NCI-H1417 (cell line): Measurements from ENCODE around the gene ZNF80.
"Not testable (repeated sequence)": the region's sequence is repeated elsewhere in the genome, so short reads cannot be mapped to it uniquely, and the experiment has no call there.

Source experiments
- DNase-seq, 3 experiments: peaks; one replicate each; lab custom pipeline; 2025; lab: John Stamatoyannopoulos, UW

The ZNF80 gene

DNA sequence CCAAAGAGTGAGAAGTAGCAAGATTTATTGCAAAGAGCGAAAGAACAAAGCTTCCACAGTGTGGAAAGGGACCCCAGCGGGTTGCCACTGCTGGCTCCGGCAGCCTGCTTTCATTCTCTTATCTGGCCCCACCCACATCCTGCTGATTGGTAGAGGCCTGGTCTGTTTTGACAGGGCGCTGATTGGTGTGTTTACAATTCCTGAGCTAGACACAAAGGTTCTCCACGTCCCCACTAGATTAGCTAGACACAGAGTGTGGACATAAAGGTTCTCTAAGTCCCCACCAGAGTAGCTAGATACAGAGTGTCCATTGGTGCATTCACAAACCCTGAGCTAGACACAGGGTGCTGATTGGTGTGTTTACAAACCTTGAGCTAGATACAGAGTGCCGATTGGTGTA is at the start of gene ZNF80:
Gene ZNF80, minus strand, starts transcription at position 101 of the 400 bp plus-strand sequence. CDS start 504 bp downstream, outside the sequence.
- DNase-seq: not testable (repeated sequence)

DNA sequence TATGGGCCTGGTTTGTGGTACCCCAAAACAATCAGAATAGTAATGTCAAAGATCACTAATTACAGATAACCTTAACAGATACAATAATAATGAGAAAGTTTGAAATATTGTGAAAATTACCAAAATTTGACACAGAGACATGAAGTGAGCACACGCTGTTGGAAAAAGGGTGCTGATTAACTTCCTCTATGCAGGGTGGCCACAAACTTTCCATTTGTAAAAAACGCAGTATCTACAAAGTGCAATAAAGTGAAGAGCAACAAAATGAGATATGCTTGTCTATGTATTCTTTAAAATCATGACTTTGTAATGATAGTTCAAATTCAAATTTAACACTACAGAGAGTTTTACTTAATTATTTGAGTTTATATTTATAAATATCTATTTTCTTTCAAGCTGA is 48.9 kb upstream of the ZNF80 start:
- no peak for DNase-seq

- no peak for DNase-seq
Measured at GRCh38 chr3:114285648-114286230, 48.4 kb upstream of the ZNF80 start.

GRCh38 chr3:114284644-114285043 is 47.3 kb upstream of the ZNF80 start:
- DNase-seq: no peak

DNA sequence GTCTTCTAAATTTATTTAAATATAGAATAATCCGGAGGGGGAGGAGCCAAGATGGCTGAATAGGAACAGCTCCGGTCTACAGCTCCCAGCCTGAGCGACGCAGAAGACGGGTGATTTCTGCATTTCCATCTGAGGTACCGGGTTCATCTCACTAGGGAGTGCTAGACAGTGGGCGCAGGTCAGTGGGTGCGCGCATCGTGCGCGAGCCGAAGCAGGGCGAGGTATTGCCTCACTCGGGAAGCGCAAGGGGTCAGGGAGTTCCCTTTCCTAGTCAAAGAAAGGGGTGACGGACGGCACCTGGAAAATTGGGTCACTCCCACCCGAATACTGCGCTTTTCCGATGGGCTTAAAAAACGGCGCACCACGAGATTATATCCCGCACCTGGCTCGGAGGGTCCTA is 39.5 kb upstream of the ZNF80 start:
- DNase-seq: not testable (repeated sequence)

- DNase-seq: no peak
Measured at GRCh38 chr3:114274929-114275328, 37.6 kb upstream of the ZNF80 start.

DNA sequence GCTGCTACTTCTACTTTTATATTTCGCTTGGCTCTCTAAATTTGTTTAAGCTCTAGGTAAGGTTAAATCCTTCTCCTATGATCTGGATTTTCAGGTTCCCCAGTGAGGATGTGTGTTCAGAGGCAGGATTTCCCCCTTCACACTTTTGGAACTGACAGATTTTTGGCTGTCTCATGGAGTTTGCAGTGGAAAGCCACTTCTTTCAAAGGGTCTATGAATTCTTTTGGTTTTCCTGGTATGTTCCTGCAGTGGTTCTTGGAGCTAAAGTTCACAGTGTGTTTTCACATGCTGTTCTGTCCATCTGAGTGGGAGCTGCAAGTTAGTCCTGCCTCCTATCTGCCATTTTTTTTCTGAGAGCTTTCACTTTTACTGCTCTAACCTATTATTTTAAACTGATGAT is 34.9 kb upstream of the ZNF80 start:
- no peak for DNase-seq

- no peak for DNase-seq
Measured at GRCh38 chr3:114270019-114270418, 32.6 kb upstream of the ZNF80 start.

DNA sequence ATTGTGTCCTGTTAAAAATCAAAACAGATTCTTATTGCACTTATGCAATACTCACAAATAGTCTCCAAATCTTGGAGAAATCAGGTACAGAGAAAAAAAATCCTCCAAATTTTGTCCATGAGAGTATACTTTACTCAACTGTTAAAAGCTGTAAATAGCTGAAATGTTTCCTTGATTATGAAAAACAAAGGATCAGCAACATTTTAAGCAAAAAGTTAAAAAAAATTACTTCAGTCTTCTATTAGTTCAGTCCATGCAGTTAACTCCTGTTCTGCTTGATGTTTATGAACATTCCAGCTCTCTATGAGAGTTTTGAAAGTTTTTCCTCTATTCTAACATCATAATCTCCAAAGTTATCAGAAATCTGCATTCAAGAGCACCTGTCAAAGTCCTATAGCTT is 22.8 kb upstream of the ZNF80 start:
- no peak for DNase-seq

- no peak for DNase-seq
Measured at GRCh38 chr3:114259566-114259965, 22.2 kb upstream of the ZNF80 start.

- no peak for DNase-seq
Measured at GRCh38 chr3:114253505-114253904, 16.1 kb upstream of the ZNF80 start.

- DNase-seq: no peak
Measured at GRCh38 chr3:114252954-114253353, 15.6 kb upstream of the ZNF80 start.

GRCh38 chr3:114242947-114243346 is 5.6 kb upstream of the ZNF80 start:
- no peak for DNase-seq

DNA sequence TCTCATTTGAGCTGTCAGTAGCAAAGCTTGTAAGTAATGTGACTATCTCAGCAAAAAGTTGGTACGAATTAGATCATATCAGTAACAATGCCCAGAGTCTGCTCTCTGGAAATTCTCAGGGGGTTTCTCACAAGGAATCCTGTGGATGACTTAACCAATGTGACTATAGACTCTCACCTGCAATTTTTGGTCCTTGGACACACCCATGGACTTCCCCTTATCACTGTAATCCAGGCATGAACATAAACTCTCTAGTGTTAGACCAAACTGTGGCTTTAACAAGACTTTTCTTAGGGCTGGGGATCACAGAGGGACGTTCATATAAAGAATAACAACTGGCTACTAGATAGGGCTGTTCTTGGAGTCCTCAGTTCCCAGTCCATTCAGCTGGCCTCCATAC is 3.9 kb upstream of the ZNF80 start:
- no peak for DNase-seq

- DNase-seq: not testable (repeated sequence)
Measured at GRCh38 chr3:114238146-114238785, 888 bp upstream of the ZNF80 start.

DNA sequence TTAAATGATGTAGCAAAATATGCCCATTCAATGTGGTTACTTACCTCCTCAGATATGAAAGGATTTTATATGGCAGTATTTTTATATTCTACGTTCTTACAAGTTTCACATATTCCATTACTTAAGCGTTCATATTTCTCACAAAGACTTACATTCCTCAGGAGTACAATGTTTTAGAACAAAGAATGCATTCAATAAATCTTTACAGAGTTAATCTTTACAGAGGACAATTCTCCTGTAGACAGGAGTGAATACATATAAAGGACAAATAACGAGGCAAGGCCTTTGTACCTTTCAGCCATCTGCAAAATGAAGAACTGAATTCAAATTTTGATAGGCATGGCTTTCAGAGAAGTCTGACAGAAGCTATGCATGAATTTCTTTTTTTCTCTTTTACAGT is 1.9 kb downstream of the ZNF80 start:
- no peak for DNase-seq

DNA sequence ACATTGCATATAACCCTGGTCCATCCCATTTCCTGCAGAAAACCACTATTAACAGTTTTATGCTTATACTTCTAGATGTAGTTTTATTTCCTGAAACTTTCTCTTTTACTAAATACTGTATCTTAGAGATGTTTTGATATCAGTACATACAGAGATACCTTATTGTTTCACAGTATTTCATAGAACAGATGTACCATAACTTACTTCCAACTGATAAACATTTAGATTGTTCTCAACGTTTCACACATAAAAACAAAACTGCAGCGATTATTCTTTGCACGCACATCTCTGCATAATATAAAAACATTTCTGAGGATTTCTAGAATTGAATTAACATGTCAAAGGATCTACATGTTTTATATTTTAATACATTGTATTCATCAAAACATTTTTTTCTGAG is 2.6 kb downstream of the ZNF80 start:
- DNase-seq: no peak

DNA sequence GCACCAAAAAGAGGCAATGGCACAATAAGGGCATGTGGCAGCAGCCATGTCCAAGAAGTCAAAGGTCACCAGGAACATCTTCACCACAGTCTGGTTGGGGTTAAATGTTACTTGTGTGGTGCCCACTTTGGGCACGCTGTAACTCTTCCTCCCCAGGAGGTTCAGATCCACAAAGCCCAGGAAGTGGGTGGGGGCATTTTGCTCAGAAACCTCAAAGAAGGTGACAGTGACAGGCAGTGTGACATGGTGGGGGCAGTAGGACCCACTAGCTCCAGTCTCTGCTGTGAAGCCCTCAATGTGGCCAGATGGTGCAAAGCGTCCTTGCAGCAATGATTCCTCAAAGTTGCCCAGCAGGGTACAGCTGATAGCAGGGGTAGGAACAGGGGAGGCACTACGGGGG is 5.8 kb downstream of the ZNF80 start:
- DNase-seq: no peak

GRCh38 chr3:114227076-114227475 is 10.3 kb downstream of the ZNF80 start:
- DNase-seq: no peak

DNA sequence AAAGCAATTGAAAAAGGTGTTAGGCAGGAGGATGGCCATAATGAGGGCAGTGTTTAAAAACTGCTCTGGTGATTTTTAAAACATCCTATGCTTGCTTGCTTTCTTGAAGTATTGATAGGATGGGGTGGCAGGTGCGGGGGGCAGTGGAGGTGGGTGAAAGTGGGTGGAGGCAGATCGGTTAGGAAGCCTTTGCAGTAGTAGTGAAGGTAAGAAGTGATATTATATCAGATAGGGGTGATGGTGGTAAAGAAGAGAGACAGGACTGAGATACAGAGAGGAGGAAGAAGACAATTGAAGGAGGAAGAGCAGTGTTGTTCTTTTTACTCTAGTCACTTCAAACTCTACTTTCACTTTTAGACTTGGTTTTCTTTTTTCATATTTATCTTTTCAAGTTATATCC is 11.1 kb downstream of the ZNF80 start:
- no peak for DNase-seq

- DNase-seq: no peak
Measured at GRCh38 chr3:114223143-114223542, 14.2 kb downstream of the ZNF80 start.

DNA sequence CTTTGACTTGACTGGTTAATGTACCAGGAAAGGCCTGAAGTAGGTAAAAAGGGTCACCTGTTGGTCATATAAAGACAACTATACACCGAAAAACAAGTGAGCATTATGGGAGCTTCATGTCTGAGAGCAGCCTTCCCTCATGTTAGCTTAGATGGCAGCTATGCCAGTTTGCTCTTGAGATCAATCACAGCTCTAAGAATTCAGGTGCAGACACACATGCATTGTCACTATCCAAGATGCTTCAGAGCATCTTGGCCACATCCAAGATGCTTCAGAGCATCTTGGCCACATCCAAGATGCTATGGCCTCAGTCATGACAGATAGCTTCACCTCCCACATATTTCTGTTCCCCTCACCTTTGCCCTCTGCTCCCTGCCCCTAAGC is 15.5 kb downstream of the ZNF80 start:
- no peak for DNase-seq

GRCh38 chr3:114221165-114221880 is 16.1 kb downstream of the ZNF80 start:
- DNase-seq: no peak

DNA sequence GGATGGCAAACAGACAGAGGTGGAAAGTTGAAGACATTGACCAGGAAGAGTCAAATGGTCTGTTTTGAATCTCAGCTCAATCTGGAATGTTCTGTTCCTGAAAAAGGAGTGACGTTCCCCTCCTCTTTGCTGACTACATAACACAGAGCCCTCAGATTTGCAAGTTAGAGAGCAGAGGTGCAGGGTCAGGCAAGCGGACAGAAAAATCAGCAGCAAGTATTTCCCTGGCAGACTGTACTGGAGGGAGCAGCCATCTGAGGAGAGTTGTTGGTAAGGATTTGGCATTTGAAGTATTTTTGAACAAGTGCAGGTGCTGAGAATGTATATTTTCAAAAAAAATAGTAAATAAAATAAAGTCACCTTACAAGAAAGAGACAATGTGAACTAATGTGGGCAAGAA is 17.6 kb downstream of the ZNF80 start:
- DNase-seq: no peak
